ENCODE data around the gene IL37. TPM values are rescaled to one million over a fixed set of nuclear protein-coding genes. Genes with fewer than 3 reads are reported as not detected.
A peak's percentile ranks its signal among the peaks of the same experiment; 100 is the strongest.

The IL37 gene
- total RNA-seq, 1 donor from 2014 or later = not detected

GRCh38 chr2:112954364-112954763, 43.4 kb downstream of the IL37 start:
- no peaks in the 10 kb centered on the region for H3K27me3 Mint-ChIP-seq
- H3K27ac Mint-ChIP-seq = no peak overlapping the region
- no peaks in the 10 kb centered on the region for H3K36me3 Mint-ChIP-seq (ENCODE audit: insufficient read depth)
- H3K4me3 Mint-ChIP-seq (ENCODE audit: low read depth) = no peak overlapping the region
- no peak for TF ChIP-seq CTCF (IDR thresholded peaks at IDR 0.05; ENCODE audit: unreplicated experiment)
- no peak for DNase-seq (ENCODE audit: low spot score, unreplicated experiment)
- H3K9me3 Mint-ChIP-seq (ENCODE audit: low read depth) = no peaks in the 10 kb centered on the region
- no peaks in the 10 kb centered on the region for H3K4me1 Mint-ChIP-seq (ENCODE audit: low read depth)

- Mint-ChIP-seq H3K27ac (no peak overlapping the region), H3K36me3 (ENCODE audit: insufficient read depth) (no peaks in the 10 kb centered on the region), H3K9me3 (ENCODE audit: low read depth) (no peaks in the 10 kb centered on the region), H3K4me1 (ENCODE audit: low read depth) (no peaks in the 10 kb centered on the region), H3K27me3 (no peaks in the 10 kb centered on the region), H3K4me3 (ENCODE audit: low read depth) (no peak overlapping the region)
- no peak for TF ChIP-seq CTCF (IDR thresholded peaks at IDR 0.05; ENCODE audit: unreplicated experiment)
- DNase-seq (ENCODE audit: low spot score, unreplicated experiment) = no peak
These were observed 46.5 kb downstream of the IL37 start for GRCh38 chr2:112957511-112957910.

GRCh38 chr2:112958428-112959108, 47.6 kb downstream of the IL37 start:
- peaks cover under 1% of the 10 kb centered on the region for H3K27me3 Mint-ChIP-seq

GRCh38 chr2:112959109-112959812, 48.3 kb downstream of the IL37 start:
- H3K4me1 Mint-ChIP-seq (ENCODE audit: low read depth) = no peaks in the 10 kb centered on the region
- H3K27me3 Mint-ChIP-seq = peaks cover 4% of the 10 kb centered on the region
- H3K36me3 Mint-ChIP-seq (ENCODE audit: insufficient read depth) = no peaks in the 10 kb centered on the region
- no peak overlapping the region for H3K27ac Mint-ChIP-seq
- DNase-seq (ENCODE audit: low spot score, unreplicated experiment) = no peak
- H3K9me3 Mint-ChIP-seq (ENCODE audit: low read depth) = no peaks in the 10 kb centered on the region
- no peak overlapping the region for H3K4me3 Mint-ChIP-seq (ENCODE audit: low read depth)
- TF ChIP-seq CTCF (IDR thresholded peaks at IDR 0.05; ENCODE audit: unreplicated experiment) = peak; percentile 34

More at GRCh38 chr2:112958428-112959108, 47.6 kb downstream of the IL37 start:
- Mint-ChIP-seq H3K4me3 (ENCODE audit: low read depth) (no peak overlapping the region), H3K9me3 (ENCODE audit: low read depth) (no peaks in the 10 kb centered on the region), H3K36me3 (ENCODE audit: insufficient read depth) (no peaks in the 10 kb centered on the region), H3K4me1 (ENCODE audit: low read depth) (no peaks in the 10 kb centered on the region), H3K27ac (no peak overlapping the region)
- TF ChIP-seq CTCF (IDR thresholded peaks at IDR 0.05; ENCODE audit: unreplicated experiment) = peak; percentile 78
- no peak for DNase-seq (ENCODE audit: low spot score, unreplicated experiment)

GRCh38 chr2:112960230-112960825, 49.4 kb downstream of the IL37 start:
- no peaks in the 10 kb centered on the region for H3K4me1 Mint-ChIP-seq (ENCODE audit: low read depth)
- H3K9me3 Mint-ChIP-seq (ENCODE audit: low read depth) = no peaks in the 10 kb centered on the region

More at GRCh38 chr2:112960230-112960825, 49.4 kb downstream of the IL37 start:
- no peak overlapping the region for H3K27ac Mint-ChIP-seq
- DNase-seq (ENCODE audit: low spot score, unreplicated experiment) = no peak
- H3K27me3 Mint-ChIP-seq = peaks cover 4% of the 10 kb centered on the region
- H3K36me3 Mint-ChIP-seq (ENCODE audit: insufficient read depth) = no peaks in the 10 kb centered on the region
- no peak for TF ChIP-seq CTCF (IDR thresholded peaks at IDR 0.05; ENCODE audit: unreplicated experiment)
- H3K4me3 Mint-ChIP-seq (ENCODE audit: low read depth) = no peak overlapping the region

Data from progenitor cell of endocrine pancreas (in vitro differentiated cells).